K562 (cell line): ENCODE data around the gene SARS1. TPM values are rescaled to one million over a fixed set of nuclear protein-coding genes. Genes with fewer than 3 reads are reported as not detected.

ENCODE experiments used
- BCOR ChIP-seq: fragments of 450-650 bp; IDR thresholded peaks from 2 replicates; pipeline ENCODE4 v1.6.1; 2016
- CBFA2T2 ChIP-seq: fragments of 450-650 bp; conservative IDR thresholded peaks from 2 replicates; pipeline ENCODE4 v1.6.1; 2017; ENCODE audit warnings: mild to moderate bottlenecking
- CREB1 ChIP-seq, 2 experiments: sonication (generic) in 1 of 2; formaldehyde crosslinking in 1 of 2; IDR thresholded peaks; 2 replicates each; pipeline versions ENCODE4 v1.6.1 to v1.8.0; 2012 to 2022; ENCODE audit warnings: inconsistent platforms in 1 of 2, mild to moderate bottlenecking in 1 of 2, missing genetic modification reagents in 1 of 2, moderate library complexity in 1 of 2
- FOS ChIP-seq: IDR thresholded peaks from 3 replicates; pipeline ENCODE4 v1.6.1; 2011; ENCODE audit not compliant: insufficient read length; ENCODE audit errors: extremely low read depth
- FOSL1 ChIP-seq: fragments of 200-800 bp; sonication (Bioruptor generic); conservative IDR thresholded peaks from 2 replicates; pipeline ENCODE4 v1.6.1; 2016; ENCODE audit warnings: missing genetic modification characterization, missing compliant biosample characterization
- HDAC1 ChIP-seq, 2 experiments: fragments of 450-650 bp; IDR thresholded peaks; 2 replicates each; pipeline ENCODE4 v1.6.1; 2016 to 2017; ENCODE audit warnings: inconsistent platforms in 1 of 2, mild to moderate bottlenecking in 1 of 2, moderate library complexity in 1 of 2
- KAT8 ChIP-seq: fragments of 450-650 bp; IDR thresholded peaks from 2 replicates; pipeline ENCODE4 v1.6.1; 2016; ENCODE audit warnings: low read depth, mild to moderate bottlenecking
- PHF20 ChIP-seq: fragments of 450-650 bp; IDR thresholded peaks from 2 replicates; pipeline ENCODE4 v1.6.1; 2018; ENCODE audit not compliant: partially characterized antibody
- PHF21A ChIP-seq: fragments of 450-650 bp; IDR thresholded peaks from 2 replicates; pipeline ENCODE4 v1.6.1; 2017; ENCODE audit warnings: low read depth, borderline replicate concordance
- POLR3G ChIP-seq: IDR thresholded peaks from 2 replicates; pipeline ENCODE4 v1.6.1; 2011; ENCODE audit not compliant: insufficient read length, insufficient replicate concordance; ENCODE audit errors: extremely low read depth
- SETDB1 ChIP-seq: IDR thresholded peaks from one replicate; pipeline ENCODE4 v1.6.1; 2012; ENCODE audit warnings: low read length, control low read depth, inconsistent platforms
- SMC3 ChIP-seq: conservative IDR thresholded peaks from 2 replicates; pipeline ENCODE4 v1.6.1; 2011; ENCODE audit warnings: low read depth, low read length, improper control_type of control experiment; ENCODE audit not compliant: insufficient read depth
- polyA plus RNA-seq, 8 experiments: library from polyadenylated mRNA; depleted of rRNA in 4 of 8; stranded (reverse) in 5 of 8; unstranded in 3 of 8; fragments of >200 nt; fragmentation: Nextera tagmentation in 2 of 8; fragmentation: Illumina TruSeq in 1 of 8; extraction: Ambion mirVana in 2 of 8; extraction: Trizol in 1 of 8; gene quantifications; 2 replicates each; pipeline versions ENCODE4 v1.2.1 to v1.2.3, GENCODE V29; 2011 to 2014; ENCODE audit warnings: inconsistent platforms in 1 of 8, missing spikeins in 1 of 8
- total RNA-seq, 7 experiments: library from RNA; depleted of rRNA in 6 of 7; stranded (reverse); fragments of >200 nt in 6 of 7; fragmentation: Illumina TruSeq in 2 of 7; extraction: Trizol in 2 of 7; gene quantifications; 2 replicates each; pipeline versions ENCODE4 v1.2.1 to v1.2.3, GENCODE V29; 2011 to 2021; ENCODE audit warnings: low replicate concordance in 1 of 7
- TF ChIP-seq, protein P1 (sequence below): sonication (generic); formaldehyde crosslinking; IDR thresholded peaks from 2 replicates; pipeline ENCODE4 v1.8.1; 2023; ENCODE audit warnings: mild to moderate bottlenecking, missing genetic modification reagents
- TF ChIP-seq, protein P2 (sequence below), 2 experiments: fragments of 450-650 bp in 1 of 2; sonication (generic) in 1 of 2; formaldehyde crosslinking in 1 of 2; IDR thresholded peaks; 2 replicates each; pipeline versions ENCODE4 v1.7.1 to v1.9.0; 2016 to 2022; ENCODE audit warnings: inconsistent platforms in 1 of 2, mild to moderate bottlenecking in 1 of 2, missing genetic modification reagents in 1 of 2
- TF ChIP-seq, protein P3 (sequence below): fragments of 250-450 bp; sonication (Bioruptor Pico); IDR thresholded peaks from 2 replicates; pipeline ENCODE4 v1.4.0; 2020; ENCODE audit warnings: mild to moderate bottlenecking, moderate library complexity

SARS1 gene
- total and polyA plus RNA-seq, 9 of the 15 experiments (the other 6 are each of a cell fraction or from before 2014, with no cell fraction given) = 221 to 623 (median 254) TPM

DNA sequence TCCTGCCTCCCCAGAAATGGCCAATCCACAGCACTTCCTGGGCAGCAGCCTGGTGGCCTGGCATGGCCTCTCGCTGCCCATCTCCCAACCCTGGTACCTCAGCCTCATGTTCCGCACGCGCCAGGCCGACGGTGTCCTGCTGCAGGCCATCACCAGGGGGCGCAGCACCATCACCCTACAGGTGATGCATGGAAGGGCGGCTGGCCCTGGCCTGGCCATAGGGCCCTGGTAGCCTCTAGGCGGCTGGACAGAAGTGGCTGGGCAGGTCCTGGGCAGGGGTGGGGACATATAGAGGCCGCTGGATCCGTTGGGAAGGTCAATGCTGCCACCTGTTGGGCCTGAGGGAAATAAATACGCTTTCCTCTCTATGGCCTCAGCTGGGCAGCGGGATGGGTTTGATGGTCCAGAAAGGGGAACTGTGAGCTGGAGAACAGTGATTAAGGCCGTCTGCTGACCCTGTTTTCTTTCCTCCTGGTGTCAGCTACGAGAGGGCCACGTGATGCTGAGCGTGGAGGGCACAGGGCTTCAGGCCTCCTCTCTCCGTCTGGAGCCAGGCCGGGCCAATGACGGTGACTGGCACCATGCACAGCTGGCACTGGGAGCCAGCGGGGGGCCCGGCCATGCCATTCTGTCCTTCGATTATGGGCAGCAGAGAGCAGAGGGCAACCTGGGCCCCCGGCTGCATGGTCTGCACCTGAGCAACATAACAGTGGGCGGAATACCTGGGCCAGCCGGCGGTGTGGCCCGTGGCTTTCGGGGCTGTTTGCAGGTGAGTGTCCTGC, 50.1 kb downstream of the SARS1 start (continued):
- TF ChIP-seq PHF21A (0 out of 2 replicates have a peak, but pooled peaks have one; percentile 61), CBFA2T2 (no peak), SETDB1 (no peak), PHF20 (no peak), FOSL1 (tag) (no peak), SMC3 (peak; percentile 100), POLR3G (no peak), HDAC1 (IDR thresholded peaks at IDR 0.05) (peak in 1 of 2 experiments; percentile 70; a peak in 1 of 4 replicates), FOS (no peak), CREB1 (IDR thresholded peaks at IDR 0.05) (peak; percentile 50; the same call in 1 of the 2 replicates), CREB1 (CRISPR knock-in tag; IDR thresholded peaks at IDR 0.05) (peak; percentile 85), KAT8 (no peak), BCOR (peak; percentile 63; the same call in 1 of the 2 replicates)
- TF ChIP-seq, protein P1, sequence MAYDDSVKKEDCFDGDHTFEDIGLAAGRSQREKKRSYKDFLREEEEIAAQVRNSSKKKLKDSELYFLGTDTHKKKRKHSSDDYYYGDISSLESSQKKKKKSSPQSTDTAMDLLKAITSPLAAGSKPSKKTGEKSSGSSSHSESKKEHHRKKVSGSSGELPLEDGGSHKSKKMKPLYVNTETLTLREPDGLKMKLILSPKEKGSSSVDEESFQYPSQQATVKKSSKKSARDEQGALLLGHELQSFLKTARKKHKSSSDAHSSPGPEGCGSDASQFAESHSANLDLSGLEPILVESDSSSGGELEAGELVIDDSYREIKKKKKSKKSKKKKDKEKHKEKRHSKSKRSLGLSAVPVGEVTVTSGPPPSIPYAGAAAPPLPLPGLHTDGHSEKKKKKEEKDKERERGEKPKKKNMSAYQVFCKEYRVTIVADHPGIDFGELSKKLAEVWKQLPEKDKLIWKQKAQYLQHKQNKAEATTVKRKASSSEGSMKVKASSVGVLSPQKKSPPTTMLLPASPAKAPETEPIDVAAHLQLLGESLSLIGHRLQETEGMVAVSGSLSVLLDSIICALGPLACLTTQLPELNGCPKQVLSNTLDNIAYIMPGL (CRISPR knock-in tag) = peak; percentile 98; the same call in 1 of the 2 replicates
- TF ChIP-seq, protein P2, sequence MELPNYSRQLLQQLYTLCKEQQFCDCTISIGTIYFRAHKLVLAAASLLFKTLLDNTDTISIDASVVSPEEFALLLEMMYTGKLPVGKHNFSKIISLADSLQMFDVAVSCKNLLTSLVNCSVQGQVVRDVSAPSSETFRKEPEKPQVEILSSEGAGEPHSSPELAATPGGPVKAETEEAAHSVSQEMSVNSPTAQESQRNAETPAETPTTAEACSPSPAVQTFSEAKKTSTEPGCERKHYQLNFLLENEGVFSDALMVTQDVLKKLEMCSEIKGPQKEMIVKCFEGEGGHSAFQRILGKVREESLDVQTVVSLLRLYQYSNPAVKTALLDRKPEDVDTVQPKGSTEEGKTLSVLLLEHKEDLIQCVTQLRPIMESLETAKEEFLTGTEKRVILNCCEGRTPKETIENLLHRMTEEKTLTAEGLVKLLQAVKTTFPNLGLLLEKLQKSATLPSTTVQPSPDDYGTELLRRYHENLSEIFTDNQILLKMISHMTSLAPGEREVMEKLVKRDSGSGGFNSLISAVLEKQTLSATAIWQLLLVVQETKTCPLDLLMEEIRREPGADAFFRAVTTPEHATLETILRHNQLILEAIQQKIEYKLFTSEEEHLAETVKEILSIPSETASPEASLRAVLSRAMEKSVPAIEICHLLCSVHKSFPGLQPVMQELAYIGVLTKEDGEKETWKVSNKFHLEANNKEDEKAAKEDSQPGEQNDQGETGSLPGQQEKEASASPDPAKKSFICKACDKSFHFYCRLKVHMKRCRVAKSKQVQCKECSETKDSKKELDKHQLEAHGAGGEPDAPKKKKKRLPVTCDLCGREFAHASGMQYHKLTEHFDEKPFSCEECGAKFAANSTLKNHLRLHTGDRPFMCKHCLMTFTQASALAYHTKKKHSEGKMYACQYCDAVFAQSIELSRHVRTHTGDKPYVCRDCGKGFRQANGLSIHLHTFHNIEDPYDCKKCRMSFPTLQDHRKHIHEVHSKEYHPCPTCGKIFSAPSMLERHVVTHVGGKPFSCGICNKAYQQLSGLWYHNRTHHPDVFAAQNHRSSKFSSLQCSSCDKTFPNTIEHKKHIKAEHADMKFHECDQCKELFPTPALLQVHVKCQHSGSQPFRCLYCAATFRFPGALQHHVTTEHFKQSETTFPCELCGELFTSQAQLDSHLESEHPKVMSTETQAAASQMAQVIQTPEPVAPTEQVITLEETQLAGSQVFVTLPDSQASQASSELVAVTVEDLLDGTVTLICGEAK (IDR thresholded peaks at IDR 0.05) = no peak
- TF ChIP-seq, protein P2 (CRISPR knock-in tag; IDR thresholded peaks at IDR 0.05) = 0 out of 2 replicates have a peak, but pooled peaks have one; percentile 67
- TF ChIP-seq, protein P3, sequence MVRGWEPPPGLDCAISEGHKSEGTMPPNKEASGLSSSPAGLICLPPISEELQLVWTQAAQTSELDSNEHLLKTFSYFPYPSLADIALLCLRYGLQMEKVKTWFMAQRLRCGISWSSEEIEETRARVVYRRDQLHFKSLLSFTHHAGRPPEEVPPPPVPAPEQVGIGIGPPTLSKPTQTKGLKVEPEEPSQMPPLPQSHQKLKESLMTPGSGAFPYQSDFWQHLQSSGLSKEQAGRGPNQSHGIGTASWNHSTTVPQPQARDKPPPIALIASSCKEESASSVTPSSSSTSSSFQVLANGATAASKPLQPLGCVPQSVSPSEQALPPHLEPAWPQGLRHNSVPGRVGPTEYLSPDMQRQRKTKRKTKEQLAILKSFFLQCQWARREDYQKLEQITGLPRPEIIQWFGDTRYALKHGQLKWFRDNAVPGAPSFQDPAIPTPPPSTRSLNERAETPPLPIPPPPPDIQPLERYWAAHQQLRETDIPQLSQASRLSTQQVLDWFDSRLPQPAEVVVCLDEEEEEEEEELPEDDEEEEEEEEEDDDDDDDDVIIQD (CRISPR knock-in tag) = no peak
